Mononuclear cell (primary cell): ENCODE measurements around the gene MIP. TPM values are rescaled to one million over a fixed set of nuclear protein-coding genes. Genes with fewer than 3 reads are reported as not detected.
A peak's percentile ranks its signal among the peaks of the same experiment; 100 is the strongest.
"Not testable (repeated sequence)": the region's sequence is repeated elsewhere in the genome, so short reads cannot be mapped to it uniquely, and the experiment has no call there.

Experiments used
- H3K27me3 ChIP-seq: 2 replicates; pipeline ENCODE4 v1.6.0; 2011; ENCODE audit warnings: low read length, control low read depth; ENCODE audit not compliant: insufficient read depth
- H3K4me1 ChIP-seq: 2 replicates; pipeline ENCODE4 v1.5.1; 2011; ENCODE audit warnings: mild to moderate bottlenecking, low read length, control low read depth; ENCODE audit not compliant: insufficient read depth
- H3K4me3 ChIP-seq: 2 replicates; pipeline ENCODE4 v1.5.1; 2011; ENCODE audit warnings: mild to moderate bottlenecking, low read length, moderate library complexity
- H3K9me3 ChIP-seq: 2 replicates; pipeline ENCODE4 v1.5.1; 2011; ENCODE audit warnings: low read depth, mild to moderate bottlenecking, control low read depth, low read length
- total RNA-seq: library from RNA; depleted of rRNA; stranded (reverse); fragments of >200 nt; gene quantifications from one replicate; pipeline ENCODE4 v1.2.3, GENCODE V29; 2012

The MIP gene
- not detected for total RNA-seq

DNA sequence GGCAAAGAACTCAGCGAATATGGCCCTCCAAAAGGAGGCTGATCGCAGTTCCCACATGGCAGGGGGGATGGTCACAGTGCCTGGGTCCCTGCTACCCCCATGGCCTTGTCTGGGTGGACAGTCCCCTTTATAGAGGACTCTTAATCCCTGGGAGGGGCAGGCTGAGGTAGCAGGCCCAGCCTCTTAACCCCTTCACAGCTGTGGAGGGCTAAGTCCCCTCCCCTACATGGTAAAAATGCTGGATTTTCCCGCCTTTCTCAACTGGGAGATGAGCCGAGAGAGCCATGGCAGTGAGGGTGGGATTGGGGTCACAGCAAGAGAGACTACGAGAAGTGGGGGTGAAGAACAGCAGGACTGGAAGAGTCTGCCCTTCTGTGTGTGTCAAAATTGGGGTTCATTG is at the start of gene MIP:
TSS of gene MIP (minus strand) at position 101 of the 400 bp plus-strand sequence. CDS start at position 57, 44 bp downstream.
- H3K4me1 ChIP-seq: peaks cover 6% of the 10 kb centered on the region
- H3K27me3 ChIP-seq: no peaks in the 10 kb centered on the region
- H3K4me3 ChIP-seq: no peak within 1 kb of the TSS
- H3K9me3 ChIP-seq: no peaks in the 10 kb centered on the region

DNA sequence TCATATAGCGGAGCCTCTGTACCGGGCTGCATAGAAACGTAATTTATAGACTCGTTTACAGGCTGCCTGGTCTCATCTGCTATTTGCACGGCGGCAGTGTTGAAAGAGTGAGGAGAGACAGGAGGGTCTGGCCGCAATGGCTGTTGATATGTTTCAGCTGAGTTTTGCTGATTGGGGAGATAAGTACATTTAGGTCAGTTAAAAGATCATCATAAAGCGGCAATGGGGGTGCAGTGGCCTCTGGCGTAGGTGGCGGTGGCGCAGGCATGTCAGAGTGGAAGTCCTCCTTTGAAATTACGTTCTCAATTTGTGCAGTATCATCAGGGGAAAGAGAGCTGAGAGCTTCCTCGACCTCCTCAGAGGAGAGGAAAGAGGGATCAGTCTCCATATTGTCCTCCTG is 45.4 kb upstream of the MIP start:
- not testable (repeated sequence) for H3K9me3 ChIP-seq, H3K27me3 ChIP-seq, H3K4me3 ChIP-seq, H3K4me1 ChIP-seq

DNA sequence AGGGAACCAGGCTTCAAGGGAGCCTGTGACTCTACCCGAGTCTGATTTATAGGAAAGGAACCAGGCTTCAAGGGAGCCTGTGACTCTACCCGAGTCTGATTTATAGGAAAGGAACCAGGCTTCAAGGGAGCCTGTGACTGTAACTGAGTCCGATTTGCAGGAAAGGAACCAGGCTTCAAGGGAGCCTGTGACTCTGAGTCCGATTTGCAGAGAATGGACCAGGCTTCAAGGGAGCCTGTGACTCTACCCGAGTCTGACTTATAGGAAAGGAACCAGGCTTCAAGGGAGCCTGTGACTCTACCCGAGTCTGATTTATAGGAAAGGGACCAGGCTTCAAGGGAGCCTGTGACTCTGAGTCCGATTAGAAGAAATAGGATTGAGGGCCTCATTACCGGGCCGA is 45.0 kb upstream of the MIP start:
- not testable (repeated sequence) for H3K9me3 ChIP-seq, H3K27me3 ChIP-seq

DNA sequence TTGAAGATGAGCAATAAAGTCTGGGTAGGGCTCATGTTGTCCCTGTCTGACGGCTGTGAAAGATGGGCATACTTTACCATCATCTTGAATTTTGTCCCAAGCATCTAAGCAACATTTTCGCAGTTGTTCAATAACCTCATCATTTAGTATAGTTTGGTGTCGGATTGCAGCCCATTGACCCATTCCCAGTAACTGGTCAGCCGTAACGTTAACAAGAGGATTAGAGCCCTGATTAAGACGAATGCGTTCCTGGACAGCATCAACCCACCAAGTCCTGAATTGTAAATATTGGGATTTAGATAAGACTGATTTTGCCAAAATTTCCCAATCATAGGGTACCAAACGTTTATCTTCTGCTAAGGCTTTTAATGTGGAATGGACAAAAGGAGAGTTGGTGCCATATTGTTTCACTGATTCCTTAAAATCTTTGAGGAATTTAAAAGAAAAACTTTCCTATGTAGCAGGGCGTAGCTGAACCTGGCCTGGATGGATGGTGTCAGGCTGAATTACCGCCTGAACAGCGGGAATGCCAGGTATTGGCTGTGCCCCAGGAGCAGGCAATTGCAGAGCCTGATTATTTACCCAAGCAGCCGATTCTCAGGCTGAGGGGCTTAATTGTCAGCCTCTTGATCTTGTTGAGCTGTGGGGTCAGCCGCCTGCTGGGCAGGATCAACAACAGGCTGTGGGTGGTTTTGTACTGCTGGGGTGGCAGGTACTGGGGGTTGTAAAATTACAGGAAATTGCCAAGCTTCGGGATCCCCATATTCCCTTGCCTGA is 43.9 kb upstream of the MIP start:
- not testable (repeated sequence) for H3K4me3 ChIP-seq, H3K4me1 ChIP-seq, H3K9me3 ChIP-seq, H3K27me3 ChIP-seq

More for the DNA sequence above, 45.0 kb upstream of the MIP start:
- not testable (repeated sequence) for H3K4me1 ChIP-seq, H3K4me3 ChIP-seq

DNA sequence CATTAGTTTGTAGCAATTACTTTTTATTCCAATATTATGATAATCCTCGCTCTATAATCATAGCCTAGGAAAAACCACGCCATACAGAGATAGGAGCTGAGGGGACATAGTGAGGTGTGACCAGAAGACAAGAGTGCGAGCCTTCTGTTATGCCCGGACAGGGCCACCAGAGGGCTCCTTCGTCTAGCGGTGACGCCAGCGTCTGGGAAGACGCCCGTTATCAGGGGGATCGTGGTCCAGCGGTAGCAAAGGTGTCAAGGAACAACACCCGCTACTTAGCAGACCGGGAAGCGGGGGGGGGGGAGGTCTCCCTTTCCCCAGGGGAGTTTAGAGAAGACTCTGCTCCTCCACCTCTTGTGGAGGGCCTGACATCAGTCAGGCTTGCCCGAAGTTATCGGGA is 42.2 kb upstream of the MIP start:
- H3K9me3 ChIP-seq, H3K4me3 ChIP-seq, H3K27me3 ChIP-seq, H3K4me1 ChIP-seq: not testable (repeated sequence)

DNA sequence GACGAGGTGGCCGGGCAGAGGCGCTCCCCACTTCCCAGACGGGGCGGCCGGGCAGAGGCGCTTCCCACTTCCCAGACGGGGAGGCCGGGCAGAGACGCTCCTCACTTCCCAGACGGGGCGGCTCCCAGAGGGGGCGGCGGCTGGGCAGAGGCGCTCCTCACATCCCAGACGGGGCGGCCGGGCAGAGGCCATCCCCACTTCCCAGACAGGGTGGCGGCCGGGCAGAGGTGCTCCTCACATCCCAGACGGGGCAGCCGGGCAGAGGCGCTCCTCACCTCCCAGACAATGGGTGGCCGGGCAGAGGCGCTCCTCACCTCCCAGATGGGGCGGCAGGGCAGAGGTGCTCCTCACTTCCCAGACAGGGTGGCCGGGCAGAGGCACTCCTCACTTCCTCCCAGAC is 40.0 kb upstream of the MIP start:
- not testable (repeated sequence) for H3K4me3 ChIP-seq, H3K4me1 ChIP-seq, H3K9me3 ChIP-seq
- H3K27me3 ChIP-seq: peaks cover 12% of the 10 kb centered on the region

DNA sequence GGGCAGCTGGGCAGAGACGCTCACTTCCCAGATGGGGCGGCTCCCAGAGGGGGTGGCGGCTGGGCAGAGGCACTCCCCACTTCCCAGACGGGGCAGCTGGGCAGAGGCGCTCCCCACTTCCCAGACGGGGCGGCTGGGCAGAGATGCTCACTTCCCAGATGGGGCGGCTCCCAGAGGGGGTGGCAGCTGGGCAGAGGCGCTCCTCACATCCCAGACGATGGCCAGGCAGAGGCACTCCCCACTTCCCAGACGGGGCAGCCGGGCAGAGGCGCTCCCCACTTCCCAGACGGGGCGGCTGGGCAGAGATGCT is 39.6 kb upstream of the MIP start:
- not testable (repeated sequence) for H3K4me1 ChIP-seq, H3K9me3 ChIP-seq, H3K4me3 ChIP-seq
- peaks cover 16% of the 10 kb centered on the region for H3K27me3 ChIP-seq

DNA sequence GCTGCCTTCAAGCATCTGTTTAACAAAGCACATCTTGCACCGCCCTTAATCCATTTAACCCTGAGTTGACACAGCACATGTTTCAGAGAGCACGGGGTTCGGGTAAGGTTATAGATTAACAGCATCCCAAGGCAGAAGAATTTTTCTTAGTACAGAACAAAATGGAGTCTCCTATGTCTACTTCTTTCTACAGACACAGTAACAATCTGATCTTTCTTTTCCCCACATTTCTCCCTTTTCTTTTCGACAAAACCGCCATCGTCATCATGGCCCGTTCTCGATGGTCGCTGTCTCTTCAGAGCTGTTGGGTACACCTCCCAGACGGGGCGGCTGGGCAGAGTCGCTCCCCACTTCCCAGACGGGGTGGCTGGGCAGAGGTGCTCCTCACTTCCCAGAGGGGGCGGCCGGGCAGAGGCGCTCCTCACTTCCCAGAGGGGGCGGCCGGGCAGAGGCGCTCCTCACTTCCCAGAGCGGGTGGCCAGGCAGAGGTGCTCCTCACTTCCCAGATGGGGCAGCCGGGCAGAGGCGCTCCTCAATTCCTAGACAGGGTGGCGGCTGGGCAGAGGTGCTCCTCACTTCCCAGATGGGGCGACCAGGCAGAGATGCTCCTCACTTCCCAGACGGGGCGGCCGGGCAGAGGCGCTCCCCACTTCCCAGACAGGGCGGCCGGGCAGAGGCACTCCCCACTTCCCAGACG is 39.1 kb upstream of the MIP start:
- H3K9me3 ChIP-seq, H3K4me1 ChIP-seq, H3K4me3 ChIP-seq: not testable (repeated sequence)
- peaks cover 21% of the 10 kb centered on the region for H3K27me3 ChIP-seq

DNA sequence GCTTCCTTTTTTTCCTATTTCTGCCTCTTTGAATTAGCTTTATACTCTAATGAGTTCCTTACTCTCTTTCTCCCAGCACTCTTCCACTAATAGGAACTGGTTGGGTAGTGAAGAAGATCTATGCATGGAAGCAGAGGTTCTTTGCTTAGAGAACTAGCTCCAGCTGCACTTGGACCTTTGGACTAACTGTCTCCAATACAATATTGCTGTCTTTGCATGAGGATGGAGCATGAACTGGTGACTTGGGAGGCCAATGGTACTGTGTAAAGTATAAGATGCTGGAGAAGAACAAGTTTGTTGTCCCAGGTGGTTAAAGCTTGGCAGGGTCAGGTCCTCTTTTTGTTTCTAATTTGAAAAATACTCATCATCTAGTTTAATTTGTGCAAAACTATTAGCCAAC is 35.9 kb upstream of the MIP start:
- no peaks in the 10 kb centered on the region for H3K9me3 ChIP-seq
- no peak overlapping the region for H3K4me3 ChIP-seq
- H3K4me1 ChIP-seq: peaks cover 19% of the 10 kb centered on the region
- peaks cover 31% of the 10 kb centered on the region for H3K27me3 ChIP-seq

DNA sequence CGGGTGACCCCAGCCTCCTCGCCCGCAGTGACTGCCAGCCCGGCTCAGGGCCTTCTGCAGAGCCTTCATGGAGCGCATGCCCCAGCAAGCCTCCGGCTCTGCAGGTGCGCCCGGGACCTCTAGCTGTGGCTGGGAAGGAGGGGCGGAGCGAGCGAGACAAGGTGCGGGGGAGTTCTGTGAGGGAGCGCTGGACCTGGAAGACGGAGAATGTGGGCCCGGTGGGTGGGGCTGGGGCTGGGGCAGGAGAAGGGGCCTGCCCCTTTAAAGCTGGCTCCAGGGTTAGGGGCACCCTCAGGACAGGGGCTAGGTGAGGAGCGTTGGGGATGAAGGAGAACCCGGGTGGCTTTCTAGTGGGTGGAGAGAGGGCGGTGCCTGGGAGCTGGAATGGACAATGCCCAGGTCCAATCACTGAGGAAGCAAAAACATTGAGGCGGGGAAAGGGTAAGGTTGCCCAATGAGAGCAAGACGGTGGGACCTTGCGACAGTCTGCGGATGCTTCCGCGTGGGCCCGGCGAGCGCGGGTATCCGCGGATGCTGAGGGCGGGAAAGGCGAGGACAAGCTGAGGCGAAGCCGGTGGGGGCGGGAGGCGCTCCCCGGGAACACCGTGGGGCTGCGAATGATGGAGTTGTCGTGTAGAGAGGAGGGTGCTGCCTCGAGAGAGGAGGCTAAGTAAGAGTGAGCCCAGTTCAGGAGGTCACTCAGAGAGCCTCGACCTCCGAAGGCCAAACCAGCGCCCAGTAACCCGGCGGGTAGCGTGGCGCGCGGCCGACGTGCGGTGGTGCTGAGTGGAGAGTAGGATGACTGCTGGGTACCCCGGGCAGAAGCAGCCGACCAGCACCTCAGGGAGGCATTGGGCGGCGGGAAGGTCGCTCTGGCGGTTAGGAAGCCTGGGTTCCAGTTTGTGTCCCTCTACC is 33.8 kb upstream of the MIP start, which contains the start of gene GLS2:
TSS of gene GLS2 (minus strand) at position 121 of the 915 bp plus-strand sequence. CDS start at position 78, 43 bp downstream.
- Histone ChIP-seq H3K9me3 (no peaks in the 10 kb centered on the region), H3K4me1 (peaks cover 19% of the 10 kb centered on the region), H3K4me3 (peak within 1 kb of the TSS; percentile 47), H3K27me3 (peaks cover 31% of the 10 kb centered on the region)

DNA sequence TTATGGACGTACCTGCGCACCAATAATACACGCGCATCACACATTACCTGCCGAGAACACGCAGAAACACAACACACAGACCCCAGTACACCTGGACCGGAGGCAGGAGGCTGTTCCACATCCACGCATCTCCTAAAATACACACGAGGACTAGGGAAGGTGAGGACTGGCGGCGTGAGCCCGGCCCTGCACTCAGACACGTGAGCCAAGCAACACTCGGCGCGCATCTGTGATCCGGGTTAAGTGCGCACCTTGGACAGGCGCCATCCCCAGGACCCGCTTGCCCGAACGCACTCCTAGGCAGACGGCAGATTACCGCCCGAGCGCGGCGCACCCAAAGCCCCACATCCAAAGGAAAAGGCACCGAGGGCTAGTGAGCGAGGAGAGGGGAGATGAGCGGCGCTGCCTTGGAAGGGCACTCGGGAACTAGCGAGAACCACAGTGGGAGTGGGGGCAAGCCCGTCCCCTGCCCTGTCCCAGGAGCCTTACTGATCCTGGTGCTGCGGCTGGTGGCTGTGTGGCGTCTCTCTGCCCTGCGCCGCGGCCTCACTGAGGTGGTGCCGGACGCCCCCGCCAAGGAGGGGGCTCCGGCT is 33.1 kb upstream of the MIP start:
- Histone ChIP-seq H3K4me1 (peaks cover 19% of the 10 kb centered on the region), H3K9me3 (no peaks in the 10 kb centered on the region), H3K27me3 (peaks cover 29% of the 10 kb centered on the region), H3K4me3 (peak overlapping the region; percentile 47)

DNA sequence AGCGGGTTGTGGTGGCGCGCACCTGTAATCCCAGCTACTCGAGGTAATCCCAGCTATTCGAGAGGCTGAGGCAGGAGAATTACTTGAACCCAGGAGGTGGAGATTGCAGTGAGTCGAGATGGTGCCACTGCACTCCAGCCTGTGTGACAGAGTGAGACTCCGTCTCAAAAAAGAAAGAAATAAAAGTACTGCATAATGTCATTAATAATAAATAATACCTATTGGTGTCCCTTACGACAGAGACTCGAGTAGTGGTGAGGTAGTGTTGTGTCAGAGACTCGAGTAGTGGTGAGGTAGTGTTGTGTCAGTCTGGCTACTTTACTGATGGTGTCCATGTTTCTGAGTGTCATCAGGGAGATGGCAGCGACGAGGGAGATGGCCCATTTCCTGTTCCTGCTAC is 32.2 kb upstream of the MIP start:
- Histone ChIP-seq H3K27me3 (peaks cover 28% of the 10 kb centered on the region), H3K4me1 (peaks cover 19% of the 10 kb centered on the region), H3K4me3 (no peak overlapping the region), H3K9me3 (no peaks in the 10 kb centered on the region)

DNA sequence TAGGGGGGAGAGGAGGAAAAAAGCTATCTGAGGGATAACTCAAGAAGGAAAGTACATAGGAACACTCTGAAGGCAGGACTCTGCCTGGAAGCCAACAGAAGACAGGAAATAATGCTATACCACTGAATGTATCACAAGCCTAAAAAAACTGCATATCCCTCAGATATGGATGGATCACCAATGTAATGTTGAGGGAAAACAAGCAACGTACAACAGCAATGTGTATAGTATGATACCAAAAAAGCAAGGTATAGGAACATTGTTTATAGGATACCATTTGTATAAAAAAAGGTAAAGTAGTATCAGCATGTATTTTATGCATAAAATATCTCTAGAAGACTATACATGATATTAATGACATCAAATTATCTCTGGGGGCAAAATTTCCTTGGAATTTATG is 30.1 kb upstream of the MIP start:
- Histone ChIP-seq H3K27me3 (peaks cover 19% of the 10 kb centered on the region), H3K9me3 (no peaks in the 10 kb centered on the region), H3K4me3 (no peak overlapping the region), H3K4me1 (peaks cover 23% of the 10 kb centered on the region)

DNA sequence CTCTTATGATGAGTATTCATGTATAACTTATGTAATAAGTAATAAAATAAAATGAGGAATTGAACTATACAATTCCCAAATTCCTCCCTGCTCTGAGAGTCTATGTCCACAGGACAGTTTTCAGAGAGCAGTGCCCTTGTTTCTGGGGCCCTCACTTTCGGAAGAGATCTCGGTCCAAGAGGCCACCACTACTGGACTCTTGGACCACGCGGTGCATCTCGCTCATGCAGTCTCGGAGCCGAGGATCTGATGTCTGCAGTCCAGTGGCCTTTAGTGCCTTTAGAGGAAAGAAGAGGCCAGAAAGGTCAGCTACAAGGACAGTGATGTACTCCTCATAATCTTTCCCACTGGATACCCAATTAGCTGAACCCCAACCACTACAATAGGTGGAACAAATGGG is 25.2 kb upstream of the MIP start:
- H3K27me3 ChIP-seq: no peaks in the 10 kb centered on the region
- H3K4me1 ChIP-seq: peaks cover 4% of the 10 kb centered on the region
- H3K4me3 ChIP-seq: no peak overlapping the region
- H3K9me3 ChIP-seq: no peaks in the 10 kb centered on the region
